ENCODE measurements around the gene GNG12. TPM values are rescaled to one million over a fixed set of nuclear protein-coding genes. Genes with fewer than 3 reads are reported as not detected.
"Not testable (repeated sequence)": the region's sequence is repeated elsewhere in the genome, so short reads cannot be mapped to it uniquely, and the experiment has no call there.

GNG12 gene
- polyA plus RNA-seq, 5 donors = 42.2 to 75.1 (median 58.8) TPM

GRCh38 chr1:67735206-67735605 lies 98.1 kb downstream of the GNG12 start:
- no peak for DNase-seq

GRCh38 chr1:67734323-67734690 lies 99.0 kb downstream of the GNG12 start:
- no peak for DNase-seq

GRCh38 chr1:67733681-67734322 lies 99.5 kb downstream of the GNG12 start:
- DNase-seq = no peak

- no peak for DNase-seq
Observed at GRCh38 chr1:67732750-67733151, 100.5 kb downstream of the GNG12 start.

- DNase-seq = no peak
Observed at GRCh38 chr1:67731322-67731721, 101.9 kb downstream of the GNG12 start.

- not testable (repeated sequence) for DNase-seq
Observed at GRCh38 chr1:67730312-67730711, 103.0 kb downstream of the GNG12 start.

- DNase-seq = no peak
Observed at GRCh38 chr1:67729872-67730271, 103.4 kb downstream of the GNG12 start.

GRCh38 chr1:67726224-67726623 lies 107.0 kb downstream of the GNG12 start:
- no peak for DNase-seq

GRCh38 chr1:67724928-67725560 lies 108.2 kb downstream of the GNG12 start:
- no peak for DNase-seq

- DNase-seq = no peak
Observed at GRCh38 chr1:67723620-67724019, 109.6 kb downstream of the GNG12 start.

GRCh38 chr1:67723126-67723525 lies 110.1 kb downstream of the GNG12 start:
- no peak for DNase-seq

GRCh38 chr1:67722292-67722944 lies 110.8 kb downstream of the GNG12 start:
- no peak for DNase-seq

- no peak for DNase-seq
Observed at GRCh38 chr1:67721650-67722291, 111.5 kb downstream of the GNG12 start.

GRCh38 chr1:67721112-67721511 lies 112.2 kb downstream of the GNG12 start:
- DNase-seq = no peak

GRCh38 chr1:67719329-67720196 lies 113.7 kb downstream of the GNG12 start:
- no peak for DNase-seq

- DNase-seq = no peak
Observed at GRCh38 chr1:67717876-67718275, 115.4 kb downstream of the GNG12 start.

- no peak for DNase-seq
Observed at GRCh38 chr1:67716800-67717199, 116.5 kb downstream of the GNG12 start.

- DNase-seq = no peak
Observed at GRCh38 chr1:67715819-67716218, 117.4 kb downstream of the GNG12 start.

GRCh38 chr1:67713057-67713846 lies 120.0 kb downstream of the GNG12 start:
- no peak for DNase-seq

GRCh38 chr1:67711855-67712212 lies 121.4 kb downstream of the GNG12 start:
- no peak for DNase-seq
